Activated CD8-positive, alpha-beta memory T cell treated with anti-CD3 and anti-CD28 coated beads, Interleukin-2, amount 50 U/mL, for 1 hour (primary cell): ENCODE data around the gene TOMM70.

Source experiments
- DNase-seq: peaks from one replicate; pipeline ENCODE4 v3.0.0-alpha.2; 2020; ENCODE audit errors: extremely low read depth

The TOMM70 gene

GRCh38 chr3:100325827-100326226 lies 75.1 kb downstream of the TOMM70 start:
- DNase-seq = no peak

GRCh38 chr3:100324044-100324443 lies 76.8 kb downstream of the TOMM70 start:
- no peak for DNase-seq

- DNase-seq = no peak
Observed at GRCh38 chr3:100319951-100320350, 80.9 kb downstream of the TOMM70 start.

GRCh38 chr3:100317912-100318311 lies 83.0 kb downstream of the TOMM70 start:
- no peak for DNase-seq

GRCh38 chr3:100316641-100317069 lies 84.2 kb downstream of the TOMM70 start:
- DNase-seq = no peak
